HCT116 (cell line): ENCODE measurements around the gene ANKDD1A. TPM values are rescaled to one million over a fixed set of nuclear protein-coding genes. Genes with fewer than 3 reads are reported as not detected.

Experiments
- ATAC-seq: fragments of 200-7000 bp; cut with Tn5 transposase; 2 replicates; pipeline ENCODE4 v1.9.1; 2020; ENCODE audit warnings: mild to moderate bottlenecking, moderate library complexity
- BruUV-seq: library from RNA; stranded (reverse); fragments of 400-500 nt; replicated peaks from 2 replicates; lab custom pipeline; 2021; lab: Mats Ljungman, UMichigan
- CTCF ChIA-PET: fragments of 300-600 bp; sonication (Branson Sonifier 250); formaldehyde crosslinking; loops from one replicate; lab custom pipeline; 2021; ENCODE audit warnings: antibody characterized with exemption; lab: Charles Lee
- POLR2A ChIA-PET: fragments of 300-600, 350-600 bp; sonication (Branson Sonifier 250); formaldehyde crosslinking; loops from one replicate; lab custom pipeline; 2021; ENCODE audit warnings: antibody characterized with exemption; lab: Charles Lee
- RAD21 ChIA-PET, 2 experiments: fragments of 300-600 bp; sonication (Branson Sonifier 250); formaldehyde crosslinking; loops; one replicate each; lab custom pipeline; 2023; ENCODE audit warnings: low total read pairs in 2 of 2; ENCODE audit not compliant: uncharacterized antibody in 2 of 2, unreplicated experiment in 2 of 2, low non-redundant PET in 1 of 2; lab: Charles Lee
- DNase-seq: peaks from one replicate; pipeline ENCODE4 v3.0.0-alpha.2; 2010; ENCODE audit warnings: low read depth, low spot score
- H2AFZ ChIP-seq: fragments of 200-600 bp; shearing (Covaris generic), sonication (generic); 2 replicates; pipeline ENCODE4 v1.6.1; 2017; ENCODE audit warnings: low read depth, mixed run types, mixed read lengths, antibody characterized with exemption, low read length; ENCODE audit not compliant: poor library complexity, severe bottlenecking
- H3K27ac ChIP-seq: 2 replicates; pipeline ENCODE4 v1.5.1; 2012; ENCODE audit warnings: low read depth, low read length
- H3K27me3 ChIP-seq: fragments of 200-600 bp; sonication (generic); 2 replicates; pipeline ENCODE4 v1.6.1; 2016; ENCODE audit warnings: mixed run types, low read length, mixed read lengths; ENCODE audit not compliant: insufficient read depth
- H3K36me3 ChIP-seq, 2 experiments: fragments of 200-500 bp in 1 of 2; fragments of 200-600 bp in 1 of 2; sonication (Bioruptor generic) in 1 of 2; sonication (generic) in 1 of 2; 2 replicates each; pipeline versions ENCODE4 v1.5.1 to v1.6.1; 2014 to 2016; ENCODE audit warnings: low read length in 2 of 2, inconsistent platforms in 1 of 2, mixed read lengths in 1 of 2, mixed run types in 1 of 2; ENCODE audit not compliant: insufficient read depth in 2 of 2, control insufficient read depth in 1 of 2
- H3K4me1 ChIP-seq, 2 experiments: fragments of 200-600 bp in 1 of 2; sonication (generic) in 1 of 2; 2 replicates each; pipeline versions ENCODE4 v1.5.1 to v1.6.1; 2012 to 2017; ENCODE audit warnings: low read length in 2 of 2, inconsistent platforms in 1 of 2, mild to moderate bottlenecking in 1 of 2, mixed read lengths in 1 of 2, mixed run types in 1 of 2, moderate library complexity in 1 of 2; ENCODE audit not compliant: insufficient read depth in 2 of 2, control insufficient read depth in 1 of 2
- H3K4me2 ChIP-seq: fragments of 200-600 bp; sonication (generic); 2 replicates; pipeline ENCODE4 v1.6.1; 2017; ENCODE audit warnings: mixed run types, low read length, mixed read lengths
- H3K4me3 ChIP-seq, 2 experiments: fragments of 200-600 bp in 1 of 2; sonication (generic) in 1 of 2; replicated peaks in 1 of 2; 2 replicates each; pipeline ENCODE4 v1.5.1; 2011 to 2016; ENCODE audit warnings: low read length in 2 of 2, control low read depth in 1 of 2, low read depth in 1 of 2, mild to moderate bottlenecking in 1 of 2, mixed read lengths in 1 of 2, mixed run types in 1 of 2
- H3K79me2 ChIP-seq: fragments of 200-600 bp; sonication (generic); 2 replicates; pipeline ENCODE4 v1.6.1; 2017; ENCODE audit warnings: mild to moderate bottlenecking, mixed run types, low read length, moderate library complexity, mixed read lengths; ENCODE audit not compliant: insufficient read depth
- H3K9ac ChIP-seq: fragments of 200-600 bp; sonication (generic); 2 replicates; pipeline ENCODE4 v1.6.1; 2016; ENCODE audit warnings: low read length, mixed read lengths
- H3K9me2 ChIP-seq: fragments of 200-600 bp; sonication (generic), shearing (Covaris generic); 2 replicates; pipeline ENCODE4 v1.6.1; 2017; ENCODE audit warnings: mixed run types, mild to moderate bottlenecking, moderate library complexity; ENCODE audit not compliant: insufficient read depth
- H3K9me3 ChIP-seq, 2 experiments: fragments of 200-500 bp in 1 of 2; fragments of 200-600 bp in 1 of 2; sonication (Bioruptor generic) in 1 of 2; sonication (generic) in 1 of 2; 2 replicates each; pipeline ENCODE4 v1.6.1; 2014 to 2017; ENCODE audit warnings: low read length in 2 of 2, mixed read lengths in 2 of 2, inconsistent platforms in 1 of 2, low read depth in 1 of 2, mild to moderate bottlenecking in 1 of 2, mixed run types in 1 of 2, moderate library complexity in 1 of 2; ENCODE audit not compliant: control insufficient read depth in 1 of 2, insufficient read depth in 1 of 2
- H4K20me1 ChIP-seq: fragments of 200-600 bp; sonication (generic), shearing (Covaris generic); 2 replicates; pipeline ENCODE4 v1.6.1; 2017; ENCODE audit warnings: mixed run types, mild to moderate bottlenecking, moderate library complexity; ENCODE audit not compliant: insufficient read depth
- ATF3 ChIP-seq: IDR thresholded peaks from 2 replicates; pipeline ENCODE4 v1.6.1; 2012
- CBX3 ChIP-seq: IDR thresholded peaks from 2 replicates; pipeline ENCODE4 v1.6.1; 2012; ENCODE audit warnings: low read depth
- CTCF ChIP-seq, 3 experiments: fragments of 200-600 bp in 1 of 3; sonication (generic) in 1 of 3; IDR thresholded peaks in 2 of 3; conservative IDR thresholded peaks in 1 of 3; 2 replicates each; pipeline ENCODE4 v1.5.1; 2012 to 2017; ENCODE audit warnings: low read depth in 2 of 3, low read length in 2 of 3, antibody characterized with exemption in 1 of 3, borderline replicate concordance in 1 of 3, control low read depth in 1 of 3, mild to moderate bottlenecking in 1 of 3, mixed read lengths in 1 of 3, mixed run types in 1 of 3, moderate library complexity in 1 of 3; ENCODE audit not compliant: insufficient read depth in 1 of 3
- EGR1 ChIP-seq: IDR thresholded peaks from 2 replicates; pipeline ENCODE4 v1.6.1; 2012; ENCODE audit warnings: low read depth
- ELF1 ChIP-seq: IDR thresholded peaks from 2 replicates; pipeline ENCODE4 v1.6.1; 2012; ENCODE audit warnings: low read depth, borderline replicate concordance
- EZH2 ChIP-seq: fragments of 200-600 bp; sonication (generic); IDR thresholded peaks from 2 replicates; pipeline ENCODE4 v1.6.1; 2017; ENCODE audit warnings: antibody characterized with exemption, mixed run types
- EZH2phosphoT487 ChIP-seq: fragments of 200-600 bp; IDR thresholded peaks from 2 replicates; pipeline ENCODE4 v1.6.1; 2018; ENCODE audit warnings: antibody characterized with exemption, borderline replicate concordance
- FOSL1 ChIP-seq: IDR thresholded peaks from 2 replicates; pipeline ENCODE4 v1.6.1; 2012; ENCODE audit warnings: low read depth
- JUND ChIP-seq: IDR thresholded peaks from 2 replicates; pipeline ENCODE4 v1.6.1; 2012
- MAX ChIP-seq: IDR thresholded peaks from 2 replicates; pipeline ENCODE4 v1.6.1; 2012
- POLR2AphosphoS5 ChIP-seq: IDR thresholded peaks from 2 replicates; pipeline ENCODE4 v1.6.1; 2011; ENCODE audit warnings: mild to moderate bottlenecking, low read depth, low read length, moderate library complexity
- SRF ChIP-seq: IDR thresholded peaks from 2 replicates; pipeline ENCODE4 v1.6.1; 2012; ENCODE audit warnings: low read depth
- YY1 ChIP-seq: IDR thresholded peaks from 2 replicates; pipeline ENCODE4 v1.6.1; 2011; ENCODE audit warnings: low read length, low read depth, moderate library complexity, mild to moderate bottlenecking; ENCODE audit not compliant: insufficient replicate concordance; ENCODE audit errors: extremely low read depth
- ZBTB33 ChIP-seq: IDR thresholded peaks from 2 replicates; pipeline ENCODE4 v1.6.1; 2011; ENCODE audit warnings: mild to moderate bottlenecking, low read length, moderate library complexity; ENCODE audit not compliant: insufficient replicate concordance; ENCODE audit errors: extremely low read depth
- ZNF274 ChIP-seq: fragments of 200-500 bp; sonication (Bioruptor generic); IDR thresholded peaks from 2 replicates; pipeline ENCODE4 v1.6.1; 2014; ENCODE audit warnings: mild to moderate bottlenecking, low read depth, low read length, inconsistent platforms
- intact Hi-C: fragments of 100-400 bp; cut with micrococcal nuclease; formaldehyde crosslinking; loops from 2 replicates; pipeline ENCODE4 v1.10.0; 2022
- total RNA-seq: library from RNA; stranded (reverse); gene quantifications from one replicate; pipeline ENCODE4 v1.2.1, GENCODE V29; 2021; ENCODE audit not compliant: unreplicated experiment
- TF ChIP-seq, protein P1 (sequence below): IDR thresholded peaks from 2 replicates; pipeline ENCODE4 v1.6.1; 2012; ENCODE audit warnings: low read depth

Gene ANKDD1A
- total RNA-seq, 1 experiment from 2014 or later: 8.1 TPM

GRCh38 chr15:64865126-64865997 is 46.3 kb upstream of the ANKDD1A start:
- RAD21 ChIA-PET: no interaction called here
- CTCF ChIA-PET: no interaction called here
- H3K79me2 ChIP-seq: no peaks in the 10 kb centered on the region
- no peak overlapping the region for H3K4me2 ChIP-seq
- TF ChIP-seq JUND (no peak), CBX3 (no peak), ZNF274 (no peak), ELF1 (no peak), ATF3 (no peak), YY1 (no peak), MAX (no peak), CTCF (IDR thresholded peaks at IDR 0.05 in 2 of 3, conservative IDR thresholded peaks at IDR 0.05 in 1 of 3; ENCODE audit: borderline replicate concordance in 1 of 3, insufficient read depth in 1 of 3, low read depth in 2 of 3, low read length in 2 of 3) (no peak), EZH2 (no peak), EZH2phosphoT487 (no peak), ZBTB33 (no peak), FOSL1 (no peak), SRF (no peak), POLR2AphosphoS5 (no peak), EGR1 (no peak)
- TF ChIP-seq, protein P1, sequence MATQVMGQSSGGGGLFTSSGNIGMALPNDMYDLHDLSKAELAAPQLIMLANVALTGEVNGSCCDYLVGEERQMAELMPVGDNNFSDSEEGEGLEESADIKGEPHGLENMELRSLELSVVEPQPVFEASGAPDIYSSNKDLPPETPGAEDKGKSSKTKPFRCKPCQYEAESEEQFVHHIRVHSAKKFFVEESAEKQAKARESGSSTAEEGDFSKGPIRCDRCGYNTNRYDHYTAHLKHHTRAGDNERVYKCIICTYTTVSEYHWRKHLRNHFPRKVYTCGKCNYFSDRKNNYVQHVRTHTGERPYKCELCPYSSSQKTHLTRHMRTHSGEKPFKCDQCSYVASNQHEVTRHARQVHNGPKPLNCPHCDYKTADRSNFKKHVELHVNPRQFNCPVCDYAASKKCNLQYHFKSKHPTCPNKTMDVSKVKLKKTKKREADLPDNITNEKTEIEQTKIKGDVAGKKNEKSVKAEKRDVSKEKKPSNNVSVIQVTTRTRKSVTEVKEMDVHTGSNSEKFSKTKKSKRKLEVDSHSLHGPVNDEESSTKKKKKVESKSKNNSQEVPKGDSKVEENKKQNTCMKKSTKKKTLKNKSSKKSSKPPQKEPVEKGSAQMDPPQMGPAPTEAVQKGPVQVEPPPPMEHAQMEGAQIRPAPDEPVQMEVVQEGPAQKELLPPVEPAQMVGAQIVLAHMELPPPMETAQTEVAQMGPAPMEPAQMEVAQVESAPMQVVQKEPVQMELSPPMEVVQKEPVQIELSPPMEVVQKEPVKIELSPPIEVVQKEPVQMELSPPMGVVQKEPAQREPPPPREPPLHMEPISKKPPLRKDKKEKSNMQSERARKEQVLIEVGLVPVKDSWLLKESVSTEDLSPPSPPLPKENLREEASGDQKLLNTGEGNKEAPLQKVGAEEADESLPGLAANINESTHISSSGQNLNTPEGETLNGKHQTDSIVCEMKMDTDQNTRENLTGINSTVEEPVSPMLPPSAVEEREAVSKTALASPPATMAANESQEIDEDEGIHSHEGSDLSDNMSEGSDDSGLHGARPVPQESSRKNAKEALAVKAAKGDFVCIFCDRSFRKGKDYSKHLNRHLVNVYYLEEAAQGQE: no peak
- H4K20me1 ChIP-seq: no peaks in the 10 kb centered on the region
- ATAC-seq (no peak), DNase-seq (no peak)
- intact Hi-C loops: no loop called here
- H3K27ac ChIP-seq: no peak overlapping the region
- POLR2A ChIA-PET: interaction anchor here (0.6 kb wide), 1 partner anchor 117 kb away, joined by 3 read pairs; no protein-coding TSS in a partner anchor
- H3K4me1 ChIP-seq: no peaks in the 10 kb centered on the region
- no peak overlapping the region for H2AFZ ChIP-seq
- H3K9ac ChIP-seq: no peak overlapping the region
- no TSS peak for BruUV-seq
- no peaks in the 10 kb centered on the region for H3K9me2 ChIP-seq
- H3K4me3 ChIP-seq: no peak overlapping the region
- no peaks in the 10 kb centered on the region for H3K9me3 ChIP-seq
- H3K27me3 ChIP-seq: no peaks in the 10 kb centered on the region
- peaks cover 0 to 3% of the 10 kb centered on the region in 2 experiments; a peak in 1 of 4 replicates for H3K36me3 ChIP-seq
